DND-41 (cell line): ENCODE data around the gene MAX.

Experiments
- ATAC-seq: fragments of 200-7000 bp; cut with Tn5 transposase; 3 replicates; pipeline ENCODE4 v1.9.1; 2021; ENCODE audit warnings: low read depth; ENCODE audit not compliant: insufficient read depth
- DNase-seq: peaks from one replicate; pipeline ENCODE4 v3.0.0-alpha.2; 2020
- H2AFZ ChIP-seq: 2 replicates; pipeline ENCODE4 v1.6.0; 2012; ENCODE audit warnings: low read depth, low read length
- H3K27ac ChIP-seq: 2 replicates; pipeline ENCODE4 v1.5.1; 2012; ENCODE audit warnings: low read length, inconsistent platforms
- H3K27me3 ChIP-seq: fragments of 200-600 bp; sonication (generic); 2 replicates; pipeline ENCODE4 v1.6.0; 2012; ENCODE audit warnings: low read length, mild to moderate bottlenecking, inconsistent platforms; ENCODE audit not compliant: insufficient read depth, poor library complexity
- H3K36me3 ChIP-seq: 2 replicates; pipeline ENCODE4 v1.5.1; 2012; ENCODE audit warnings: low read length, inconsistent platforms; ENCODE audit not compliant: insufficient read depth
- H3K4me1 ChIP-seq: 2 replicates; pipeline ENCODE4 v1.5.1; 2012; ENCODE audit warnings: mild to moderate bottlenecking, low read length; ENCODE audit not compliant: insufficient read depth
- H3K4me2 ChIP-seq: 2 replicates; pipeline ENCODE4 v1.6.0; 2012; ENCODE audit warnings: mild to moderate bottlenecking, moderate library complexity, low read length, inconsistent platforms; ENCODE audit not compliant: insufficient read depth
- H3K4me3 ChIP-seq, 2 experiments: fragments of 200-600 bp in 1 of 2; shearing (Covaris generic) in 1 of 2; 2 replicates each; pipeline ENCODE4 v1.5.1; 2012 to 2016; ENCODE audit warnings: inconsistent platforms in 2 of 2, low read length in 2 of 2, mild to moderate bottlenecking in 2 of 2, low read depth in 1 of 2, moderate library complexity in 1 of 2
- H3K79me2 ChIP-seq: 2 replicates; pipeline ENCODE4 v1.6.0; 2012; ENCODE audit warnings: low read length, inconsistent platforms; ENCODE audit not compliant: insufficient read depth
- H3K9ac ChIP-seq: 2 replicates; pipeline ENCODE4 v1.6.0; 2012; ENCODE audit warnings: low read depth, mild to moderate bottlenecking, inconsistent platforms, low read length, moderate library complexity
- H3K9me3 ChIP-seq: 2 replicates; pipeline ENCODE4 v1.5.1; 2012; ENCODE audit warnings: low read length, moderate library complexity, mild to moderate bottlenecking, inconsistent platforms; ENCODE audit not compliant: insufficient read depth, severe bottlenecking
- H4K20me1 ChIP-seq: 2 replicates; pipeline ENCODE4 v1.6.0; 2012; ENCODE audit warnings: low read length; ENCODE audit not compliant: insufficient read depth
- CTCF ChIP-seq: IDR thresholded peaks from 2 replicates; pipeline ENCODE4 v1.5.1; 2012; ENCODE audit warnings: borderline replicate concordance, low read length, moderate library complexity, mild to moderate bottlenecking; ENCODE audit not compliant: poor library complexity, severe bottlenecking; ENCODE audit errors: extremely low read depth
- EZH2 ChIP-seq: IDR thresholded peaks from 3 replicates; pipeline ENCODE4 v1.6.1; 2012; ENCODE audit warnings: borderline replicate concordance, low read depth, mild to moderate bottlenecking, moderate library complexity, low read length, inconsistent platforms; ENCODE audit not compliant: severe bottlenecking

The MAX gene

GRCh38 chr14:65065719-65066118, 36.6 kb downstream of the MAX start:
- TF ChIP-seq CTCF: no peak
- TF ChIP-seq EZH2: no peak
- DNase-seq (no peak), ATAC-seq (no peak)
- Histone ChIP-seq H3K27me3 (no peaks in the 10 kb centered on the region), H2AFZ (no peak overlapping the region), H3K36me3 (peaks cover 84% of the 10 kb centered on the region), H3K27ac (no peak overlapping the region), H3K79me2 (no peaks in the 10 kb centered on the region), H3K9me3 (no peaks in the 10 kb centered on the region), H3K4me2 (no peak overlapping the region), H4K20me1 (peaks cover 3% of the 10 kb centered on the region), H3K4me1 (no peaks in the 10 kb centered on the region), H3K9ac (no peak overlapping the region), H3K4me3 (no peak overlapping the region)

- H3K79me2 ChIP-seq: no peaks in the 10 kb centered on the region
- H2AFZ ChIP-seq: no peak overlapping the region
- no peaks in the 10 kb centered on the region for H3K27me3 ChIP-seq
- H3K9me3 ChIP-seq: no peaks in the 10 kb centered on the region
- no peak overlapping the region for H3K4me2 ChIP-seq
- ATAC-seq: no peak; the same call in 2 of the 3 replicates
- TF ChIP-seq CTCF: no peak
- no peak for TF ChIP-seq EZH2
- H4K20me1 ChIP-seq: no peaks in the 10 kb centered on the region
- H3K36me3 ChIP-seq: peaks cover 58% of the 10 kb centered on the region
- no peak overlapping the region for H3K4me3 ChIP-seq
- H3K9ac ChIP-seq: no peak overlapping the region
- H3K27ac ChIP-seq: no peak overlapping the region
- no peak for DNase-seq
- no peaks in the 10 kb centered on the region for H3K4me1 ChIP-seq
Observed at GRCh38 chr14:65062096-65063075, 39.9 kb downstream of the MAX start.

- Histone ChIP-seq H3K9me3 (no peaks in the 10 kb centered on the region), H2AFZ (no peak overlapping the region), H3K79me2 (no peaks in the 10 kb centered on the region), H3K4me3 (no peak overlapping the region), H3K36me3 (peaks cover 45% of the 10 kb centered on the region), H3K9ac (no peak overlapping the region), H3K4me2 (no peak overlapping the region), H3K27ac (no peak overlapping the region), H4K20me1 (peaks cover 10% of the 10 kb centered on the region; the same call in 1 of the 2 replicates), H3K27me3 (no peaks in the 10 kb centered on the region), H3K4me1 (no peaks in the 10 kb centered on the region)
- ATAC-seq (no peak), DNase-seq (no peak)
- no peak for TF ChIP-seq EZH2
- TF ChIP-seq CTCF: no peak
Observed at GRCh38 chr14:65057695-65058094, 44.6 kb downstream of the MAX start.
